Uterus (tissue), 4 donors: ENCODE results near the gene PLCB2. TPM values are rescaled to one million over a fixed set of nuclear protein-coding genes. Genes with fewer than 3 reads are reported as not detected.
A peak's percentile ranks its signal among the peaks of the same experiment; 100 is the strongest.

Source experiments
- DNase-seq, 2 donors: peaks; one replicate each; pipeline ENCODE4 v3.0.0-alpha.2; 2019 to 2020
- H3K27ac ChIP-seq, 2 donors: fragments of 200-600 bp; sonication (generic); 1 replicate in 1 of 2; 2 replicates in 1 of 2; pipeline ENCODE4 v1.5.1; 2016 to 2018
- H3K27me3 ChIP-seq, 2 donors: fragments of 200-600 bp; sonication (generic); one replicate each; pipeline ENCODE4 v1.5.1; 2018 to 2019; ENCODE audit warnings: control low read depth in 1 of 2
- H3K36me3 ChIP-seq, 2 donors: fragments of 200-600 bp; sonication (generic); one replicate each; pipeline ENCODE4 v1.5.1; 2019; ENCODE audit warnings: control low read depth in 1 of 2
- H3K4me1 ChIP-seq, 2 donors: fragments of 200-600 bp; sonication (generic); one replicate each; pipeline ENCODE4 v1.5.1; 2018 to 2019; ENCODE audit warnings: control low read depth in 1 of 2
- H3K4me3 ChIP-seq, 2 donors: fragments of 200-600 bp; sonication (generic); 1 replicate in 1 of 2; 2 replicates in 1 of 2; pipeline ENCODE4 v1.5.1; 2018 to 2019; ENCODE audit warnings: mild to moderate bottlenecking in 1 of 2
- H3K9me3 ChIP-seq, 2 donors: fragments of 200-600 bp; sonication (generic); one replicate each; pipeline ENCODE4 v1.5.1; 2019; ENCODE audit warnings: control low read depth in 1 of 2
- POLR2A ChIP-seq, 2 donors: fragments of 450-650 bp; IDR thresholded peaks; one replicate each; pipeline ENCODE4 v1.6.1; 2016; ENCODE audit warnings: antibody characterized with exemption in 2 of 2, mild to moderate bottlenecking in 1 of 2, moderate library complexity in 1 of 2
- intact Hi-C: fragments of 100-400 bp; cut with DNase I; formaldehyde crosslinking; loops from one replicate; pipeline ENCODE4 v1.15.1; 2023; ENCODE audit warnings: low total_unique reads
- total RNA-seq, 4 donors: library from RNA; depleted of rRNA in 3 of 4; stranded (reverse); fragments of >200 nt in 3 of 4; gene quantifications; one replicate each; pipeline versions ENCODE4 v1.1.0 to v1.2.4, GENCODE V29; 2014 to 2023
- TF ChIP-seq, protein P1 (sequence below), 4 experiments: fragments of 200-600 bp in 2 of 4; fragments of 450-650 bp in 2 of 4; sonication (generic) in 2 of 4; IDR thresholded peaks; one replicate each; pipeline ENCODE4 v1.5.1; 2016 to 2019; ENCODE audit warnings: antibody characterized with exemption in 4 of 4, mild to moderate bottlenecking in 2 of 4, moderate library complexity in 1 of 4
- donor health status: DM: yes; HTN: yes; CAD: no.

The PLCB2 gene
- total RNA-seq, 4 donors from 2014 or later = 3.5 to 19.0 (median 9.3) TPM

DNA sequence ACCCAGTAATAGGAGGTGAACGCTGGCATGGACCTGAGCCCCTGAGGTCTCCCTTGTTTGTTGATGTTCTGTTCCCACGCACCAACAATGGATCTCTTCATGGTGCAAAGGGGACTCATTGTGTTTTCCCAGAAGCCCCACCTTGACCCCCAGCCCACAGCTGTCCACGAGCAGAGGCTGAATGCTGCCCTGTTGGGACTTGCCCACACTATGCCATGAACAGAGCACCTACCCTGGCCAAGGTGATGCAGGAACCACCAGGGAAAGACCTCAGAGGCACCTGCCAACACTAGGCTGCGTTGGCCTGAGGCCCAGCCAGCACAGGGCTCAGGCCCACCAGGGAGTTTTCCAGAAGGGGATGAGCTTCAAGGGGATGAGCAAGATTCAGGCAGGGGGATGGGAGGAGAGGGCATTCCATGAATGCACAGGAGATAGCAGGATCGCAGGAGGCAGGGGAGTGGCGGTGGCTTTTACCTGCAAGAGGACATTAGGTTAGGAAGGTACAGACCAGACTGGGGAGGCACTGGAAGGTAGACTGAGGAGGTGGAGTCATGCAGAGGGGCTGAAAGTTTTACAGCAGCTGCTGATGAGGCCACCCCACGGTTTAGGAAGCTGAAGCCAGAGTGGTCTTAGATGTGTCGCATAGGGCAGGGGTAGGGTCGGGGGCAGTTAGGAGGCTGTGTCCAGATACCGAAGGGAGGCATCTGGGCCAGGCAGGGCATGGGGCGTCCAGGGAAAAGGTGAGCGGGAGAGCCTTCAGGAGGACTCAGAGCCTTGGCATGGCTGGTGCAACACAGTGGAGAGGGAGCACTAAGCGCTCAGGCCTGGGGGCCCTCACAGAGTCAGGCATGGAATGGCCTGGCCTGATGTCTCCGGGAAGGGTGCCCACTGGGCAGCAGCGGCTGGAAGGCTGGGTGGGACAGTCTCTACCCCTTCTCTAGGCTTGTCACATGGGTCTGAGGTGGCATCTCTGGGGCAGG lies 39.1 kb upstream of the PLCB2 start:
- H3K27me3 ChIP-seq = no peaks in the 10 kb centered on the region
- H3K4me3 ChIP-seq = no peak overlapping the region
- TF ChIP-seq, protein P1, sequence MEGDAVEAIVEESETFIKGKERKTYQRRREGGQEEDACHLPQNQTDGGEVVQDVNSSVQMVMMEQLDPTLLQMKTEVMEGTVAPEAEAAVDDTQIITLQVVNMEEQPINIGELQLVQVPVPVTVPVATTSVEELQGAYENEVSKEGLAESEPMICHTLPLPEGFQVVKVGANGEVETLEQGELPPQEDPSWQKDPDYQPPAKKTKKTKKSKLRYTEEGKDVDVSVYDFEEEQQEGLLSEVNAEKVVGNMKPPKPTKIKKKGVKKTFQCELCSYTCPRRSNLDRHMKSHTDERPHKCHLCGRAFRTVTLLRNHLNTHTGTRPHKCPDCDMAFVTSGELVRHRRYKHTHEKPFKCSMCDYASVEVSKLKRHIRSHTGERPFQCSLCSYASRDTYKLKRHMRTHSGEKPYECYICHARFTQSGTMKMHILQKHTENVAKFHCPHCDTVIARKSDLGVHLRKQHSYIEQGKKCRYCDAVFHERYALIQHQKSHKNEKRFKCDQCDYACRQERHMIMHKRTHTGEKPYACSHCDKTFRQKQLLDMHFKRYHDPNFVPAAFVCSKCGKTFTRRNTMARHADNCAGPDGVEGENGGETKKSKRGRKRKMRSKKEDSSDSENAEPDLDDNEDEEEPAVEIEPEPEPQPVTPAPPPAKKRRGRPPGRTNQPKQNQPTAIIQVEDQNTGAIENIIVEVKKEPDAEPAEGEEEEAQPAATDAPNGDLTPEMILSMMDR (IDR thresholded peaks at IDR 0.05) = no peak
- TF ChIP-seq POLR2A (IDR thresholded peaks at IDR 0.05) = no peak
- H3K4me1 ChIP-seq = no peaks in the 10 kb centered on the region
- DNase-seq = no peak
- no peak overlapping the region for H3K27ac ChIP-seq
- intact Hi-C loops = loop anchor here (10.0 kb wide), 1 partner anchor 62 kb away; the partner anchor contains the start of gene ANKRD63
- H3K9me3 ChIP-seq = no peaks in the 10 kb centered on the region
- no peaks in the 10 kb centered on the region for H3K36me3 ChIP-seq

DNA sequence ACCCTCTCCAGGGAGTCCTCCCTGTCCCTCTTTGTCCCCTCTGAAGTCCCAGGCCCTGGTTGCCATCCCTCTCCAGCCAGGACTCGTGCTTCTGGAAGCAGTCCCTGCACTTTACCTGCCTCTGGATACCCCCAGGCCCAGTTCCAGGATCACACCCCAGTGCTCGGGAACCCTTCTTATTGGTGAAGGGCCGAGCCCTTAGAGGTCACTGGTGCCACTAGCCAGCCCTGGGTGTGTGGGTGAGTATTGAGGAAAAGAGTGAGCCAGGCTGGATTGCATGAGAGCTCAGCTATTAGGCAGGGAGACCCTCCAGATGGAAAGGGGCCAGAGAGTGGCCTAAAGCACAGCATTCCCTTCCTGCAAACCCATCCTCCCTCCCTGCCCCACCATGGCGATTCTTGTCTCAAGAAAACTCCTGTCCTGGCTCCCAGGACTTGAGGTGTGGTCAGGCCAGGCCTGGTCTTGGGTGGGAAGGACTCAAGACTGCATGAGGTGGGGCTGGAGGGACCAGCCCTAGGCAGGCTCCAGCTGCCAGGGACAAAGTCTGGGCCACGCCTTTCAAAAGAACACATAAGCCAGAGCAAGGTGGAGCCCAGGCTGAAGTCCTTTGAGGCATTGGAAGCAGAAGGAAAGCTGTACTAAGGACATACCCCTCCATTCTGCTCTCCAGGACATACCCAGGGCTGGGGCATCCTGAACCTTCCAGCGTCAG lies 38.3 kb upstream of the PLCB2 start:
- H3K27me3 ChIP-seq = no peaks in the 10 kb centered on the region
- peaks cover 0 to 2% of the 10 kb centered on the region in 2 donors for H3K4me1 ChIP-seq
- TF ChIP-seq, protein P1 (IDR thresholded peaks at IDR 0.05) = no peak
- no peak for TF ChIP-seq POLR2A (IDR thresholded peaks at IDR 0.05)
- intact Hi-C loops = loop anchor here (10.0 kb wide), 1 partner anchor 61 kb away; the partner anchor contains the start of gene ANKRD63
- no peaks in the 10 kb centered on the region for H3K9me3 ChIP-seq
- no peak overlapping the region for H3K4me3 ChIP-seq
- no peak overlapping the region for H3K27ac ChIP-seq
- DNase-seq = no peak
- H3K36me3 ChIP-seq = no peaks in the 10 kb centered on the region

DNA sequence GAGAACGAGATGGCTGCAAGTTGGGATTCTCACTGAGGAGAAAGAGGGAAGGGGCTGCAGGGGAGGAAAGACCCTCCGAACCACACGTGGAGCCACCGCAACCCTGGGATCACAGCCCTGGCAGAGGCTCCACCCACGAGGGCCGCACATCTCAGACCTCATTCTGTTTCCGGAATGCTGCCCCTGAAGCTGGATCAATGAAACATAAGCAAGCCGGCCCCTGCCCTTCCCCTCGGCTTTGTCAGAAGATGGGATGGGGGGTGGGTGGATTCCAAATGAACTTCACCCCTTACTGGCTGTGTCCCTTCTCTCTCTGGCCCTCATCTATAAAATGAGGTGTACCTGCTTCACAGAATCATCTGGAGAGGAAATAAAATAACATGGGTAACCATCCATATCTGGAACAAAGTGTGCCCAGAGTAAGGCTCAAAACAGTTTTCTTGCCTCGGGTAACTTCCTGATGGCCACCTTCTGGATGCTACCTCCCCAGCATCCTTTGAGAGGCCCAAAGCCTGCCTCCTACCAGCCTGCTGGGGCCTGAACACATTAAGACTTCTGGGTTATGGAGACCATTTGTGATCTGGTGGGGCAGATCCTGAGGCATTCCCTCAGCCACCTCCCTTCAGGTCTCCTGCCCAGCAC lies 37.6 kb upstream of the PLCB2 start:
- no peak for DNase-seq
- intact Hi-C loops = loop anchor here (10.0 kb wide), 1 partner anchor 61 kb away; the partner anchor contains the start of gene ANKRD63
- Histone ChIP-seq H3K36me3 (no peaks in the 10 kb centered on the region), H3K27me3 (no peaks in the 10 kb centered on the region), H3K4me1 (peaks cover 0 to 3% of the 10 kb centered on the region in 2 donors), H3K27ac (no peak overlapping the region), H3K4me3 (no peak overlapping the region), H3K9me3 (no peaks in the 10 kb centered on the region)
- TF ChIP-seq, protein P1 (IDR thresholded peaks at IDR 0.05) = no peak
- TF ChIP-seq POLR2A (IDR thresholded peaks at IDR 0.05) = no peak

DNA sequence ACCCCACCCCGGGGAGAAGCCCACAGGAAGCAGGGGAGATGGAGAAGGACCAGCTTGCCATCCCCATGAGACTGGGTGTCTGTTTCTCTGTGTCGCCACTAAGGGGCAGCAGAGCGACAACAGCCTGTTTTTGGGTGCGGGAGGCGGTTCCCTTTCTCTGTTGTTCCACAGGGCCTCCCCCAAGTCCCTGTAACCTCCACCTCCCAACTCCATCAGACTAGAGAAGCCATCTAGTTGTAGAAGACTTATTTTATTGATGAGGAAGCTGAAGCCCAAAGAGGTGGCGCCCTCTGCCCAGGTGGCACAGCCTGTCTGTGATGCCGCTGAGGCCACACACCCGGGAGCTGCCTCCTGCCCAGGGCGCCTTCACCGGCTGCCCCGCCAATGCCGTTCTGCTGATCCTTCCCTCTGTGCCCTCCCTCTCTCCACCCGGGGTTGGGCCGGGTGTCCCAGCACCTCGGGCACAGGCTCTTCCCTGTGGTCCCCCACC lies 36.9 kb upstream of the PLCB2 start:
- H3K4me3 ChIP-seq = no peak overlapping the region
- H3K9me3 ChIP-seq = no peaks in the 10 kb centered on the region
- intact Hi-C loops = loop anchor here (10.0 kb wide), 1 partner anchor 60 kb away; the partner anchor contains the start of gene ANKRD63
- H3K27ac ChIP-seq = no peak overlapping the region
- peaks cover 0 to 3% of the 10 kb centered on the region in 2 donors for H3K4me1 ChIP-seq
- no peak for TF ChIP-seq POLR2A (IDR thresholded peaks at IDR 0.05)
- TF ChIP-seq, protein P1 (IDR thresholded peaks at IDR 0.05) = peak; percentile 58 to 64 (median 62)
- DNase-seq = peak; percentile 56
- no peaks in the 10 kb centered on the region for H3K27me3 ChIP-seq
- H3K36me3 ChIP-seq = no peaks in the 10 kb centered on the region
